ENCODE measurements around the gene KIAA0753.

KIAA0753 gene

DNA sequence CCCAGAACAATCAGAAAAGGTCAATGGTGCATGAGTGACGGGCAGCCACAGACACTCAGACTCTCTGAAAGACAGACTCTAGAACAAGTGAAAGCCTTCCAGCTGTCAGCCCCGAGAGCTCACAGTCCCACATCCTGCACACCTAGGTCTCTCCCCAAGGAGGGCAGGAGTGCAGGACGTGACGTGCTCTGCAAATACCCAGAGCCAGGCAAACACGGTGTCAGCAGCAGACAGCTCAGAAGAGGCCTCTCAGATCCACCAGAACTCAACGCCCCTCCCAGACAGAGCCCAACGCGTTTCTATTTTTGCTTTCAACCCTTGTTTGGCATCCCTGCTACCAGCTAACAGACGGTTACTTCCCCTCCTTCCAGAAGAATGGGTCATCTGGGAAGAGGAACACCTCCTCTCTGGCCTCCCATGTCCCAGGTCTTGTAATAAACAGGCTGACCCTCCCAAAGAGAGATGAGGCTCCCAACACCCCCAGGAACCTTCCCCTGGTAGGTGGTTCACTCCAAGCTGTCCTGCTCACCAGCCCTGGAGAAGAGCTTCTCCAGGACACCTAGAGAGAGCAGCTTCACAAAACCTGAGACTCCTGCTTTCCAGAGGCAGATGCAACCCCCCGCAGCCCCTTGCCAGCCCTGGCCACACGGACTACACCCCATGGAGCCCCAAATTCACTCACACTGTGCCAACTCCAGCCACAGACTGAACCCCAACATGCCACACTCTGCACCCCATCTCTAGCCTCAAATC, 91.8 kb downstream of the KIAA0753 start:
- no peaks in the 10 kb centered on the region for H3K27me3 ChIP-seq
- no peaks in the 10 kb centered on the region for H3K9me3 ChIP-seq
- no peak for DNase-seq
- no peak overlapping the region for H3K4me3 ChIP-seq (ENCODE audit: low read depth, low read length)
- TF ChIP-seq, protein P1, sequence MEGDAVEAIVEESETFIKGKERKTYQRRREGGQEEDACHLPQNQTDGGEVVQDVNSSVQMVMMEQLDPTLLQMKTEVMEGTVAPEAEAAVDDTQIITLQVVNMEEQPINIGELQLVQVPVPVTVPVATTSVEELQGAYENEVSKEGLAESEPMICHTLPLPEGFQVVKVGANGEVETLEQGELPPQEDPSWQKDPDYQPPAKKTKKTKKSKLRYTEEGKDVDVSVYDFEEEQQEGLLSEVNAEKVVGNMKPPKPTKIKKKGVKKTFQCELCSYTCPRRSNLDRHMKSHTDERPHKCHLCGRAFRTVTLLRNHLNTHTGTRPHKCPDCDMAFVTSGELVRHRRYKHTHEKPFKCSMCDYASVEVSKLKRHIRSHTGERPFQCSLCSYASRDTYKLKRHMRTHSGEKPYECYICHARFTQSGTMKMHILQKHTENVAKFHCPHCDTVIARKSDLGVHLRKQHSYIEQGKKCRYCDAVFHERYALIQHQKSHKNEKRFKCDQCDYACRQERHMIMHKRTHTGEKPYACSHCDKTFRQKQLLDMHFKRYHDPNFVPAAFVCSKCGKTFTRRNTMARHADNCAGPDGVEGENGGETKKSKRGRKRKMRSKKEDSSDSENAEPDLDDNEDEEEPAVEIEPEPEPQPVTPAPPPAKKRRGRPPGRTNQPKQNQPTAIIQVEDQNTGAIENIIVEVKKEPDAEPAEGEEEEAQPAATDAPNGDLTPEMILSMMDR (IDR thresholded peaks at IDR 0.05; ENCODE audit: low read depth, low read length), result no peak
- H3K4me1 ChIP-seq, result no peaks in the 10 kb centered on the region
- no peaks in the 10 kb centered on the region for H3K36me3 ChIP-seq

- H3K4me1 ChIP-seq, result no peaks in the 10 kb centered on the region
- no peak for DNase-seq
- no peak overlapping the region for H3K4me3 ChIP-seq (ENCODE audit: low read depth, low read length)
- no peaks in the 10 kb centered on the region for H3K36me3 ChIP-seq
- H3K9me3 ChIP-seq, result no peaks in the 10 kb centered on the region
- TF ChIP-seq, protein P1 (IDR thresholded peaks at IDR 0.05; ENCODE audit: low read depth, low read length), result no peak
- no peaks in the 10 kb centered on the region for H3K27me3 ChIP-seq
These were observed 92.5 kb downstream of the KIAA0753 start for GRCh38 chr17:6548034-6548433.

DNA sequence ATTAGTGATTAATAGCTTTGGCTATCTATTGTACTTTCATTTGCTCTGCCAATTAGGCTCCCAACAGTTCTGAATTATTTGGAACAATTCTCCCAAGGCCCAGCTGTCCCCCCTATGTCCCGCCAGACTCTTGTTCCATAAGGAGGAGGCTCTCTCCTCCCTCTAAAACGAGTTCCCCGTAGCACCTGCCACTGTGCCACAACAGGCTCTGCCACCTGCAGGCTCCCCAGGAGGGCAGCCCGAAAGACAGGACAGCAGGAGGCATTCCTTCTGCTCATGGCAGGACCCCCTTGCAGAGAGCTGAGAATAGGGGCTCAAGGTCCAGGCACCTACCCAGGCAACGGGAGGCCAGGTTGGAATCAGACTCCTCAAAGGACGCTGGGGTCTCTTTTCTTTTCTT, 93.2 kb downstream of the KIAA0753 start:
- Histone ChIP-seq H3K36me3 (no peaks in the 10 kb centered on the region), H3K4me1 (no peaks in the 10 kb centered on the region), H3K27me3 (no peaks in the 10 kb centered on the region), H3K4me3 (ENCODE audit: low read depth, low read length) (no peak overlapping the region), H3K9me3 (no peaks in the 10 kb centered on the region)
- DNase-seq, result no peak
- TF ChIP-seq, protein P1 (IDR thresholded peaks at IDR 0.05; ENCODE audit: low read depth, low read length), result no peak

GRCh38 chr17:6546069-6546718, 94.3 kb downstream of the KIAA0753 start:
- no peaks in the 10 kb centered on the region for H3K4me1 ChIP-seq
- TF ChIP-seq, protein P1 (IDR thresholded peaks at IDR 0.05; ENCODE audit: low read depth, low read length), result no peak
- no peaks in the 10 kb centered on the region for H3K36me3 ChIP-seq
- H3K27me3 ChIP-seq, result no peaks in the 10 kb centered on the region
- DNase-seq, result no peak
- H3K9me3 ChIP-seq, result no peaks in the 10 kb centered on the region
- no peak overlapping the region for H3K4me3 ChIP-seq (ENCODE audit: low read depth, low read length)

DNA sequence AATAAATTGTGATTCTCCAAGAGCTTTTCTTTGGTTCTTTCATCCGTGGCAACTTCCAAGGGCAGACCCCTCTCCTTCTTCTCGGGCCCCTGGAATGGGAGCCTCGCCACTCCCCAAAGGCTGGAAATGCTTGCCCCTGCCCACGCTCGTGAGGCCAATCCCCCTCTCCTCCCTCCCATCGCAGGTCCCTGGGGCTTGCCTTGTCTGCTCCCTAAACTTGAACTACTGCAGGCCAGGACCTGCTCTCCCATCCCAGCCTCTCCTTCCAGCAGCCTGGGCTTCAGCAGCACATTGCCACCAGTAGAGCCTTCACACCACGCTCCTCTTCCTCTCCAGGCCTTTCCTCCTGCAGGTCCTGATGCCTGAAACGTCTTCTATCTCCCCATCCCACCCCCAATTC, 95.2 kb downstream of the KIAA0753 start:
- TF ChIP-seq, protein P1 (IDR thresholded peaks at IDR 0.05; ENCODE audit: low read depth, low read length), result no peak
- no peaks in the 10 kb centered on the region for H3K36me3 ChIP-seq
- no peak for DNase-seq
- H3K4me1 ChIP-seq, result no peaks in the 10 kb centered on the region
- H3K9me3 ChIP-seq, result no peaks in the 10 kb centered on the region
- no peaks in the 10 kb centered on the region for H3K27me3 ChIP-seq
- H3K4me3 ChIP-seq (ENCODE audit: low read depth, low read length), result no peak overlapping the region

DNA sequence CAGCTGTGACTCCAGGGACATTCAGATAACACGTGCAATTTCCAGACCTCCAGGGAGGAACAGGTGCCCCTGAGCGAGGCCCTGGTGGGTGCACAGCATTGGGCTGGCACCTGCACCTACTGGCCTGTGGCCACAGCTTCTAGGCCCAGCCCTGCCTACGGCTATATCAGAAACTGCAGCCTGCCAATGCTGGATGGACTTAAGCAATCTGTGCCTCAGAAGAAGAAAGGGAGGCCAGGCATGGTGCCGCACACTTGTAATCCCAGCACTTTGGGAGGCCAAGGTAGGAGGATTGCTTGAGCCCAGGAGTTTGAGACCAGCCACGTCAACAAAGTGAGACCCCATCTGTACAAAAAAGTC, 96.5 kb downstream of the KIAA0753 start:
- no peak for DNase-seq
- H3K36me3 ChIP-seq, result no peaks in the 10 kb centered on the region
- H3K4me1 ChIP-seq, result no peaks in the 10 kb centered on the region
- no peaks in the 10 kb centered on the region for H3K27me3 ChIP-seq
- H3K9me3 ChIP-seq, result no peaks in the 10 kb centered on the region
- TF ChIP-seq, protein P1 (IDR thresholded peaks at IDR 0.05; ENCODE audit: low read depth, low read length), result no peak
- H3K4me3 ChIP-seq (ENCODE audit: low read depth, low read length), result no peak overlapping the region

Data from BE2C (cell line).